ENCODE results near the gene BCAS3. TPM values are rescaled to one million over a fixed set of nuclear protein-coding genes. Genes with fewer than 3 reads are reported as not detected.

The BCAS3 gene
- total and polyA plus RNA-seq, 10 donors, result 3.7 to 56.0 (median 42.3) TPM

DNA sequence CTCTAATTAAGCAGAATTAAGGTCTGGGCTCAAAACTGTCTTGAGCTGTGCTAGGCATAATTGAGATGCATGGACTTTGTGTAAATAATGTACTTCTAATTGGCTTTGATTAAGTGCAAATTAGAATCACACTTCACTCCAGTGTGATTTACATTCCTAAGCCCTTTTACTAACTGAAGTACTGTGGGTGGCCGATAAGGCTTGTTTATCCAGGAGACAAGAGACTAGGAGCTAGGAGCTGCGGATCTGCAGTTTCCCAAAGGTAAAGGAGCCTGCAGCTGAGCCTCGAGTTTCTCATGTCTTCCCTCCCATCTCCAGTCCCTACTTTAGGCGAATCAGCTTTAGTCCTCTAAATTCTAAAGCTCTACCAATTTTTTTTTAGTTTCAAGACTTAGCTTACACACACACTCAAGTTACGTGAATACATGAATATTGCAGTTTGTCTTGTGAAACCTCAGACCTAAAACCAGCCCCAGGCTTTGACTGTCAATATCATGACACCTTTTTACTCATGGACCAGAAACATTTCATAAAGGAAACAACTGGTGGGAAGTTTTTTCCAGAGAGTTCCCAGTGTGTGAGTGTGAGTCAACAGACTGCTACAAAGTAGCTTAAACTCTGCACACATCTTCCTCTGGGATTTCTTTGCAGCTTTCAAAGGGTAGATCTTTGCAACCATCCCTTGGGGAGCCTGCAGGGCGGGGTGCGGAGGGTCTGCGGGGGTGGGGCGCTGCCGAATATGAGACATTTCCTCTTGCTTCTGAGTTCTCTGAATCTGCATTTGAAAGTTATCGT lies 608.1 kb downstream of the BCAS3 start:
- 66 to 75% (median 69%) methylated on average over 11 of the region's 11 CpGs for WGBS, 5 donors
- peaks cover 0 to 6% (median 0%) of the 10 kb centered on the region in 6 donors for H3K4me1 ChIP-seq
- no peak for DNase-seq
- no peaks in the 10 kb centered on the region for H3K36me3 ChIP-seq
- no peak overlapping the region for H3K4me3 ChIP-seq
- no peaks in the 10 kb centered on the region for H3K9me3 ChIP-seq
- no peak overlapping the region for H3K27ac ChIP-seq
- intact Hi-C loops (cut with DNase I; ENCODE audit: low total_unique reads), result no loop called here
- H3K27me3 ChIP-seq (replicated peaks in 1 of 7), result no peaks in the 10 kb centered on the region
- TF ChIP-seq, protein P1, sequence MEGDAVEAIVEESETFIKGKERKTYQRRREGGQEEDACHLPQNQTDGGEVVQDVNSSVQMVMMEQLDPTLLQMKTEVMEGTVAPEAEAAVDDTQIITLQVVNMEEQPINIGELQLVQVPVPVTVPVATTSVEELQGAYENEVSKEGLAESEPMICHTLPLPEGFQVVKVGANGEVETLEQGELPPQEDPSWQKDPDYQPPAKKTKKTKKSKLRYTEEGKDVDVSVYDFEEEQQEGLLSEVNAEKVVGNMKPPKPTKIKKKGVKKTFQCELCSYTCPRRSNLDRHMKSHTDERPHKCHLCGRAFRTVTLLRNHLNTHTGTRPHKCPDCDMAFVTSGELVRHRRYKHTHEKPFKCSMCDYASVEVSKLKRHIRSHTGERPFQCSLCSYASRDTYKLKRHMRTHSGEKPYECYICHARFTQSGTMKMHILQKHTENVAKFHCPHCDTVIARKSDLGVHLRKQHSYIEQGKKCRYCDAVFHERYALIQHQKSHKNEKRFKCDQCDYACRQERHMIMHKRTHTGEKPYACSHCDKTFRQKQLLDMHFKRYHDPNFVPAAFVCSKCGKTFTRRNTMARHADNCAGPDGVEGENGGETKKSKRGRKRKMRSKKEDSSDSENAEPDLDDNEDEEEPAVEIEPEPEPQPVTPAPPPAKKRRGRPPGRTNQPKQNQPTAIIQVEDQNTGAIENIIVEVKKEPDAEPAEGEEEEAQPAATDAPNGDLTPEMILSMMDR (IDR thresholded peaks at IDR 0.05 in 8 of 11, conservative IDR thresholded peaks at IDR 0.05 in 3 of 11), result no peak
- TF ChIP-seq POLR2AphosphoS5 (IDR thresholded peaks at IDR 0.05), result no peak
- no peak for TF ChIP-seq POLR2A (IDR thresholded peaks at IDR 0.05)

- intact Hi-C loops (cut with DNase I; ENCODE audit: low total_unique reads), result no loop called here
- Histone ChIP-seq H3K4me1 (peaks cover 0 to 6% (median 0%) of the 10 kb centered on the region in 6 donors), H3K4me3 (no peak overlapping the region), H3K36me3 (no peaks in the 10 kb centered on the region), H3K9me3 (no peaks in the 10 kb centered on the region), H3K27me3 (replicated peaks in 1 of 7) (no peaks in the 10 kb centered on the region), H3K27ac (no peak overlapping the region)
- 74 to 80% (median 79%) methylated on average over 9 of the region's 9 CpGs for WGBS, 5 donors
- TF ChIP-seq POLR2A (IDR thresholded peaks at IDR 0.05), result no peak
- TF ChIP-seq, protein P1 (IDR thresholded peaks at IDR 0.05 in 8 of 11, conservative IDR thresholded peaks at IDR 0.05 in 3 of 11), result no peak
- TF ChIP-seq POLR2AphosphoS5 (IDR thresholded peaks at IDR 0.05), result no peak
- DNase-seq, result no peak
Observed at GRCh38 chr17:61286449-61286848, 608.8 kb downstream of the BCAS3 start.

- 68 to 78% (median 70%) methylated on average over 10 of the region's 10 CpGs for WGBS, 5 donors
- Histone ChIP-seq H3K36me3 (no peaks in the 10 kb centered on the region), H3K27ac (peak overlapping the region in 5 of 8 donors; percentile 42 to 59 (median 48)), H3K4me1 (peaks cover 0 to 6% (median 0%) of the 10 kb centered on the region in 6 donors), H3K4me3 (no peak overlapping the region), H3K9me3 (no peaks in the 10 kb centered on the region), H3K27me3 (replicated peaks in 1 of 7) (no peaks in the 10 kb centered on the region)
- intact Hi-C loops (cut with DNase I; ENCODE audit: low total_unique reads), result no loop called here
- TF ChIP-seq, protein P1 (IDR thresholded peaks at IDR 0.05 in 8 of 11, conservative IDR thresholded peaks at IDR 0.05 in 3 of 11), result no peak
- TF ChIP-seq POLR2A (IDR thresholded peaks at IDR 0.05) (no peak), POLR2AphosphoS5 (IDR thresholded peaks at IDR 0.05) (no peak)
- DNase-seq, result no peak
Observed at GRCh38 chr17:61289408-61290385, 612.0 kb downstream of the BCAS3 start.

All from spleen (tissue), 11 donors.